ENCODE measurements around the gene UBE2G2.
A peak's percentile ranks its signal among the peaks of the same experiment; 100 is the strongest.

UBE2G2 gene

GRCh38 chr21:44822484-44823178 lies 21.0 kb upstream of the UBE2G2 start:
- no peak overlapping the region for H2AFZ ChIP-seq (ENCODE audit: low read length, unreplicated experiment)
- no peaks in the 10 kb centered on the region for H3K36me3 ChIP-seq (ENCODE audit: insufficient read depth, low read length)
- peaks cover 8% of the 10 kb centered on the region for H3K27me3 ChIP-seq (ENCODE audit: insufficient read depth, low read length)
- H3K4me1 ChIP-seq (ENCODE audit: control insufficient read depth, insufficient read depth, low read length, unreplicated experiment) = no peaks in the 10 kb centered on the region
- no peak overlapping the region for H3K4me3 ChIP-seq (ENCODE audit: low read depth, low read length)
- no peak overlapping the region for H3K27ac ChIP-seq (ENCODE audit: low read depth, low read length)
- H3K79me2 ChIP-seq (ENCODE audit: control insufficient read depth, insufficient read depth, low read length, unreplicated experiment) = no peaks in the 10 kb centered on the region

GRCh38 chr21:44820851-44821250 lies 19.2 kb upstream of the UBE2G2 start:
- Histone ChIP-seq H3K36me3 (ENCODE audit: insufficient read depth, low read length) (no peaks in the 10 kb centered on the region), H3K27ac (ENCODE audit: low read depth, low read length) (no peak overlapping the region), H3K27me3 (ENCODE audit: insufficient read depth, low read length) (no peaks in the 10 kb centered on the region; the same call in 1 of the 2 replicates), H3K4me1 (ENCODE audit: control insufficient read depth, insufficient read depth, low read length, unreplicated experiment) (peaks cover 7% of the 10 kb centered on the region), H3K4me3 (ENCODE audit: low read depth, low read length) (no peak overlapping the region), H2AFZ (ENCODE audit: low read length, unreplicated experiment) (no peak overlapping the region), H3K79me2 (ENCODE audit: control insufficient read depth, insufficient read depth, low read length, unreplicated experiment) (peaks cover 16% of the 10 kb centered on the region)

GRCh38 chr21:44819283-44820243 lies 17.9 kb upstream of the UBE2G2 start:
- Histone ChIP-seq H3K36me3 (ENCODE audit: insufficient read depth, low read length) (no peaks in the 10 kb centered on the region), H3K79me2 (ENCODE audit: control insufficient read depth, insufficient read depth, low read length, unreplicated experiment) (peaks cover 29% of the 10 kb centered on the region), H3K4me1 (ENCODE audit: control insufficient read depth, insufficient read depth, low read length, unreplicated experiment) (peaks cover 19% of the 10 kb centered on the region), H2AFZ (ENCODE audit: low read length, unreplicated experiment) (no peak overlapping the region), H3K4me3 (ENCODE audit: low read depth, low read length) (no peak overlapping the region), H3K27me3 (ENCODE audit: insufficient read depth, low read length) (no peaks in the 10 kb centered on the region), H3K27ac (ENCODE audit: low read depth, low read length) (no peak overlapping the region)

- Histone ChIP-seq H3K27ac (ENCODE audit: low read depth, low read length) (peak overlapping the region; percentile 56; the same call in 1 of the 2 replicates), H2AFZ (ENCODE audit: low read length, unreplicated experiment) (peak overlapping the region; percentile 80), H3K27me3 (ENCODE audit: insufficient read depth, low read length) (no peaks in the 10 kb centered on the region), H3K79me2 (ENCODE audit: control insufficient read depth, insufficient read depth, low read length, unreplicated experiment) (peaks cover 38% of the 10 kb centered on the region), H3K36me3 (ENCODE audit: insufficient read depth, low read length) (no peaks in the 10 kb centered on the region), H3K4me3 (ENCODE audit: low read depth, low read length) (peak overlapping the region; percentile 92), H3K4me1 (ENCODE audit: control insufficient read depth, insufficient read depth, low read length, unreplicated experiment) (peaks cover 23% of the 10 kb centered on the region)
These were observed 17.0 kb upstream of the UBE2G2 start for GRCh38 chr21:44818640-44819011.

- Histone ChIP-seq H3K27me3 (ENCODE audit: insufficient read depth, low read length) (no peaks in the 10 kb centered on the region), H3K79me2 (ENCODE audit: control insufficient read depth, insufficient read depth, low read length, unreplicated experiment) (peaks cover 44% of the 10 kb centered on the region), H3K36me3 (ENCODE audit: insufficient read depth, low read length) (no peaks in the 10 kb centered on the region), H3K4me1 (ENCODE audit: control insufficient read depth, insufficient read depth, low read length, unreplicated experiment) (peaks cover 23% of the 10 kb centered on the region), H3K4me3 (ENCODE audit: low read depth, low read length) (peak within 1 kb of the TSS; percentile 92), H3K27ac (ENCODE audit: low read depth, low read length) (peak within 1 kb of the TSS; percentile 56; the same call in 1 of the 2 replicates), H2AFZ (ENCODE audit: low read length, unreplicated experiment) (peak within 1 kb of the TSS; percentile 80)
These were observed 16.5 kb upstream of the UBE2G2 start, which contains the start of gene SUMO3 for GRCh38 chr21:44817914-44818639. TSS of gene SUMO3 (minus strand) at chr21:44818062. CDS start at chr21:44817968, 94 bp downstream.

GRCh38 chr21:44817506-44817880 lies 15.9 kb upstream of the UBE2G2 start:
- Histone ChIP-seq H2AFZ (ENCODE audit: low read length, unreplicated experiment) (peak overlapping the region; percentile 12), H3K27me3 (ENCODE audit: insufficient read depth, low read length) (no peaks in the 10 kb centered on the region), H3K4me1 (ENCODE audit: control insufficient read depth, insufficient read depth, low read length, unreplicated experiment) (peaks cover 23% of the 10 kb centered on the region), H3K27ac (ENCODE audit: low read depth, low read length) (no peak overlapping the region; the same call in 1 of the 2 replicates), H3K4me3 (ENCODE audit: low read depth, low read length) (peak overlapping the region; percentile 92), H3K79me2 (ENCODE audit: control insufficient read depth, insufficient read depth, low read length, unreplicated experiment) (peaks cover 50% of the 10 kb centered on the region), H3K36me3 (ENCODE audit: insufficient read depth, low read length) (no peaks in the 10 kb centered on the region)

GRCh38 chr21:44816761-44817505 lies 15.3 kb upstream of the UBE2G2 start:
- H3K27me3 ChIP-seq (ENCODE audit: insufficient read depth, low read length) = no peaks in the 10 kb centered on the region
- peaks cover 23% of the 10 kb centered on the region for H3K4me1 ChIP-seq (ENCODE audit: control insufficient read depth, insufficient read depth, low read length, unreplicated experiment)
- H3K36me3 ChIP-seq (ENCODE audit: insufficient read depth, low read length) = no peaks in the 10 kb centered on the region
- H2AFZ ChIP-seq (ENCODE audit: low read length, unreplicated experiment) = no peak overlapping the region
- H3K27ac ChIP-seq (ENCODE audit: low read depth, low read length) = no peak overlapping the region
- H3K79me2 ChIP-seq (ENCODE audit: control insufficient read depth, insufficient read depth, low read length, unreplicated experiment) = peaks cover 55% of the 10 kb centered on the region
- H3K4me3 ChIP-seq (ENCODE audit: low read depth, low read length) = peak overlapping the region; percentile 92

- no peak overlapping the region for H2AFZ ChIP-seq (ENCODE audit: low read length, unreplicated experiment)
- peak overlapping the region; percentile 92; the same call in 1 of the 2 replicates for H3K4me3 ChIP-seq (ENCODE audit: low read depth, low read length)
- H3K79me2 ChIP-seq (ENCODE audit: control insufficient read depth, insufficient read depth, low read length, unreplicated experiment) = peaks cover 63% of the 10 kb centered on the region
- H3K4me1 ChIP-seq (ENCODE audit: control insufficient read depth, insufficient read depth, low read length, unreplicated experiment) = peaks cover 23% of the 10 kb centered on the region
- no peak overlapping the region for H3K27ac ChIP-seq (ENCODE audit: low read depth, low read length)
- no peaks in the 10 kb centered on the region for H3K27me3 ChIP-seq (ENCODE audit: insufficient read depth, low read length)
- H3K36me3 ChIP-seq (ENCODE audit: insufficient read depth, low read length) = no peaks in the 10 kb centered on the region
These were observed 14.4 kb upstream of the UBE2G2 start for GRCh38 chr21:44815852-44816628.

GRCh38 chr21:44815225-44815624 lies 13.6 kb upstream of the UBE2G2 start:
- H2AFZ ChIP-seq (ENCODE audit: low read length, unreplicated experiment) = no peak overlapping the region
- H3K4me1 ChIP-seq (ENCODE audit: control insufficient read depth, insufficient read depth, low read length, unreplicated experiment) = peaks cover 23% of the 10 kb centered on the region
- H3K79me2 ChIP-seq (ENCODE audit: control insufficient read depth, insufficient read depth, low read length, unreplicated experiment) = peaks cover 70% of the 10 kb centered on the region
- no peaks in the 10 kb centered on the region for H3K36me3 ChIP-seq (ENCODE audit: insufficient read depth, low read length)
- H3K4me3 ChIP-seq (ENCODE audit: low read depth, low read length) = no peak overlapping the region
- no peaks in the 10 kb centered on the region for H3K27me3 ChIP-seq (ENCODE audit: insufficient read depth, low read length)
- H3K27ac ChIP-seq (ENCODE audit: low read depth, low read length) = no peak overlapping the region
